ENCODE data around the gene ASCL5.

The ASCL5 gene

GRCh38 chr1:201127755-201128455, 921 bp upstream of the ASCL5 start:
- Histone ChIP-seq H3K36me3 (ENCODE audit: low read length) (no peaks in the 10 kb centered on the region), H3K79me2 (ENCODE audit: insufficient read depth, low read length) (no peaks in the 10 kb centered on the region), H3K4me2 (ENCODE audit: low read depth, low read length, poor library complexity, severe bottlenecking) (no peak overlapping the region), H3K27ac (ENCODE audit: low read depth, low read length) (no peak overlapping the region), H3K27me3 (ENCODE audit: low read length) (no peaks in the 10 kb centered on the region), H2AFZ (ENCODE audit: low read depth, low read length, severe bottlenecking) (no peak overlapping the region), H3K9me2 (replicated peaks; ENCODE audit: insufficient read depth, low read length) (no peaks in the 10 kb centered on the region), H3K4me3 (ENCODE audit: insufficient read depth, low read length, poor library complexity, severe bottlenecking) (no peak overlapping the region), H3K9ac (ENCODE audit: low read length) (no peak overlapping the region), H3F3A (ENCODE audit: insufficient read depth) (no peaks in the 10 kb centered on the region), H4K20me1 (ENCODE audit: low read depth, low read length) (no peaks in the 10 kb centered on the region), H3K9me3 (ENCODE audit: insufficient read depth, low read length) (no peaks in the 10 kb centered on the region)
- TF ChIP-seq EZH2phosphoT487 (conservative IDR thresholded peaks at IDR 0.05; ENCODE audit: low read length), result no peak
- TF ChIP-seq CTCF (IDR thresholded peaks at IDR 0.05; ENCODE audit: insufficient read depth, low read length, poor library complexity, severe bottlenecking), result no peak

GRCh38 chr1:201126463-201126831, 537 bp downstream of the ASCL5 start:
- Histone ChIP-seq H3K79me2 (ENCODE audit: insufficient read depth, low read length) (no peaks in the 10 kb centered on the region), H3F3A (ENCODE audit: insufficient read depth) (no peaks in the 10 kb centered on the region), H3K36me3 (ENCODE audit: low read length) (no peaks in the 10 kb centered on the region), H3K27ac (ENCODE audit: low read depth, low read length) (no peak overlapping the region), H3K4me2 (ENCODE audit: low read depth, low read length, poor library complexity, severe bottlenecking) (no peak overlapping the region), H3K27me3 (ENCODE audit: low read length) (no peaks in the 10 kb centered on the region), H3K9me2 (replicated peaks; ENCODE audit: insufficient read depth, low read length) (no peaks in the 10 kb centered on the region), H3K4me3 (ENCODE audit: insufficient read depth, low read length, poor library complexity, severe bottlenecking) (no peak overlapping the region), H3K9me3 (ENCODE audit: insufficient read depth, low read length) (no peaks in the 10 kb centered on the region), H2AFZ (ENCODE audit: low read depth, low read length, severe bottlenecking) (no peak overlapping the region), H3K9ac (ENCODE audit: low read length) (no peak overlapping the region), H4K20me1 (ENCODE audit: low read depth, low read length) (no peaks in the 10 kb centered on the region)
- TF ChIP-seq CTCF (IDR thresholded peaks at IDR 0.05; ENCODE audit: insufficient read depth, low read length, poor library complexity, severe bottlenecking), result no peak
- no peak for TF ChIP-seq EZH2phosphoT487 (conservative IDR thresholded peaks at IDR 0.05; ENCODE audit: low read length)

- TF ChIP-seq CTCF (IDR thresholded peaks at IDR 0.05; ENCODE audit: insufficient read depth, low read length, poor library complexity, severe bottlenecking) (no peak), EZH2phosphoT487 (conservative IDR thresholded peaks at IDR 0.05; ENCODE audit: low read length) (no peak)
- Histone ChIP-seq H3K27ac (ENCODE audit: low read depth, low read length) (no peak overlapping the region), H3K79me2 (ENCODE audit: insufficient read depth, low read length) (no peaks in the 10 kb centered on the region), H3K9ac (ENCODE audit: low read length) (no peak overlapping the region), H3K9me3 (ENCODE audit: insufficient read depth, low read length) (no peaks in the 10 kb centered on the region), H3K4me2 (ENCODE audit: low read depth, low read length, poor library complexity, severe bottlenecking) (no peak overlapping the region), H3K36me3 (ENCODE audit: low read length) (no peaks in the 10 kb centered on the region), H2AFZ (ENCODE audit: low read depth, low read length, severe bottlenecking) (no peak overlapping the region), H3K9me2 (replicated peaks; ENCODE audit: insufficient read depth, low read length) (no peaks in the 10 kb centered on the region), H3K27me3 (ENCODE audit: low read length) (no peaks in the 10 kb centered on the region), H3F3A (ENCODE audit: insufficient read depth) (no peaks in the 10 kb centered on the region), H4K20me1 (ENCODE audit: low read depth, low read length) (no peaks in the 10 kb centered on the region), H3K4me3 (ENCODE audit: insufficient read depth, low read length, poor library complexity, severe bottlenecking) (no peak overlapping the region)
Observed at GRCh38 chr1:201125800-201126199, 1.2 kb downstream of the ASCL5 start.
